Pulmonary artery endothelial cell (primary cell): ENCODE data around the gene UBTF. TPM values are rescaled to one million over a fixed set of nuclear protein-coding genes. Genes with fewer than 3 reads are reported as not detected.

Experiments used
- DNase-seq: peaks from one replicate; pipeline ENCODE4 v3.0.0-alpha.2; 2011; ENCODE audit warnings: low read depth, low spot score
- total RNA-seq: library from RNA; depleted of rRNA; stranded (reverse); fragments of >200 nt; gene quantifications from 2 replicates; pipeline ENCODE4 v1.2.3, GENCODE V29; 2014

The UBTF gene
- total RNA-seq, 1 donor from 2014 or later, result 52.5 TPM

- no peak for DNase-seq
Measured at GRCh38 chr17:44216173-44216572, 3.3 kb downstream of the UBTF start.

GRCh38 chr17:44214896-44215295 is 4.6 kb downstream of the UBTF start:
- DNase-seq, result no peak

- DNase-seq, result no peak
Measured at GRCh38 chr17:44214230-44214494, 5.3 kb downstream of the UBTF start.

DNA sequence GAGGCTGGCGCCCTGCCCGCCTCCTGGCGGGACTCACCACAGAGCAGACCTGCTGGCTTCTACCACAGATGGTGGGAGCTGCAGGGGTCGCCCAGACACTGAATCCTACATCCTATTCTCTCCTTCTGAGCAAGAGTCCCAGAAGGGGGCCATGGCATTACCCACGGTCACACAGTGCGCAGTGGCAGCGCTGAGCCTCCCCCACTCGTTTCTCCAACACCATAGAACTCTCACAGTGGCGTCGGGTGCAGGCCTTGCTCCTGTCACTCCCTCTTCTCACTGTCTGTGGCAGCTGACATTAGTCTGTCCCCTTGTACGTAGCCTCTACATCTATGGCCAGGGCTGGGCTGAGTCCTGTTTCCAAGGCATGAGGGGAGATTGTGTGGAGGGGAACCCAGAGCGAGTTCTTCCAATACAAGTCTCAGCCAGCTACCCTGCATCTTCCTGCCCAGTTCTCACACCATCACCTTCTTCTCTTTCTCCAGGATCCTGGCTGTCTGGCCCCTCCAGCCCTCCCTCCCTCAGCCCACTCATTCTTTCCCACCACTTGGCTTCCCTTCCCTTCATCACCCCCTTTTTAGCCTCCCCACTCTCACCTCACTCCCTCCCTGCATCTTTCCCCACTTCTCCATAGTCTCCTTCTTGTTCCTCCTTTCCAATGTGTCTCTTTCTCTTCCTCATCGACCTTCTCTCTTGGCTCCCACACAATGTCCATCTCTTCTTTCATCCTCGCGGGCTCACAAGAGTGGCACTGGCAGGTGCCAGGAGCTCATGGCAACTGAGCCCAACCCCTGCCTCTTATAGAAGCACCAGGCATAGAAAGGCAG is 5.9 kb downstream of the UBTF start:
- no peak for DNase-seq

DNA sequence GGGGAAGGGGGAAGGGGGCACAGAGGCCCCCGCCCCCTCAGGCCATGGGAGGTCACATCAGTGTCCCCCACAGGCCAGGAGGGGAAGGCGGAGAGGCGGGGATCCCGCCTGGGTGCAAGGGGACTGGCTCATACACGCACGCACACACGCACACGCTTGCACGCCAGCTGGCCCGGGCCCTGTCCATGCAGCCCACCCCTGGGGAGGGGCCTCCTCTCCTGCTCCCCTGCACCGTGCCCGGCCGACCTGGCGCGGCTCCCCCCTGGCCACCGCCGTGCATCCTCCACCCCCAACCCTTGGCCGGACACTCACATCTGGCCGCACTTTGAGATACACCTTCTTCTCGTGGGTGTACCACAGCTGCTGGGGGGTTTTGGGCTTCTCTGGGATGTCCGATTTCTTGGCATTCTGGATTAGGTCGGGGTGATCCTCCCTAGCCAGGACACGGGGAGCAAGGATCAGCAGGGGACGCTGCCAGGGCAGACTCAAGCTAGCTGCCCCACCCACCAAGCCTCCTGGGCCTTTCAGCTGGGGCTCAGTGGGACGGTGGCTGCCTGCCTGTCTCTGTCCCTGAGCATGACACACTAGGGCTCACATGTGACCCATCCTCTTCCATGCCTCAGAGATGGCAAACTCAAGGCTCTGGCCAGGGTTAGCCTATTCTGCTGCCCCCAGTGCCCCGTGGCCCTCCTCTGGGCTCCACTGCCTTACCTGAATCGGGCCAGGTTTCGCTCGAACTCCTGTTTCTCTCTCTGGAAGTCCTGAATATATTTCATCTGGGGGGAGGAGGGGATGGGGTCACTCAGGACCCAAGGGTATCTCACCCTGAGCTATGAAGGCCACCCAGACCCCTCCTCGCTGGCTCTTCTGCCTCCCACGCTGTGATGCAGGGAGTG is 6.7 kb downstream of the UBTF start:
- DNase-seq, result no peak

GRCh38 chr17:44211281-44212265 is 7.9 kb downstream of the UBTF start:
- no peak for DNase-seq

DNA sequence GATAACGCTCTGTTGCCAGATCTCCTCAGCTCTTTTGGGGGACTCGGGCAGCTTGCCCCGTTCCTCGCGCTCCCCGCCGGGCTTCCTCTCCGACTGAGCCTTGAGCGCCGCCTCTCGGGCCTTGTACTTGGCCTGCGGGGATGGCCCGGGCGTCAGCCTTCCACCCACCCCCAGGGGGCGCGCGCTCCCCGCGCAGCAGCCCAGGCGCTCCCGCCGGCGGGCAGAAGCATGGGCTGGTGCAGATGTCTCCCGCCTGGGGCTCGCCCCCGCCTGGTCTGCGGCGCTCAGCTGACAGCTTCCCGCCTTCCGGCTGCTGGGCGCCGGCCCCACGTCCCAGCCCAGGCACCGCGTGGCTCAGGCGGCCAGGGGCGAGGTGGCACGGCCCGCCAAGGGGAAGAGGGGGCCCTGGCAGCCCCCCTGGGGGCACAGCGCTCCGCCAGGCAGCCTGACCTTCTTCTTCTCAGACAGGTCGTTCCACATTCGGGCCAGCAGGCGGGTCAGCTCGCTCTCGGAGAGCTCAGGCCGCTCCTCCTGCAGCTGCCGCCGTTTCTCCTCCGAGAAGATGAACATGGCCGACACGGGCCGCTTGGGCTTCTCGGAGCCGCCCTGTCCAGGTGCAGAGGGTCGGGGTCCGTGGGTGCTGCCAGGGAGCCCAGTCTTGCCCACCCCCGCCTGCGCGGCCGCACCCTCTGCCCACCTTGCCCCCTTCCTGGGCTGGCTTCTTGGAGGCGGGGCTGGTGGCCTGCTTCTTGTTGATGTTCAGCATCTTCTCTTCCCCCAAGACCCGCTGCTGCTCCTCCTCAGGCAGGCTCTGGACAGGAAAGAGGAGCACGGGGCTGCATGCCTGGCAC is 8.9 kb downstream of the UBTF start:
- peak; percentile 63 for DNase-seq

DNA sequence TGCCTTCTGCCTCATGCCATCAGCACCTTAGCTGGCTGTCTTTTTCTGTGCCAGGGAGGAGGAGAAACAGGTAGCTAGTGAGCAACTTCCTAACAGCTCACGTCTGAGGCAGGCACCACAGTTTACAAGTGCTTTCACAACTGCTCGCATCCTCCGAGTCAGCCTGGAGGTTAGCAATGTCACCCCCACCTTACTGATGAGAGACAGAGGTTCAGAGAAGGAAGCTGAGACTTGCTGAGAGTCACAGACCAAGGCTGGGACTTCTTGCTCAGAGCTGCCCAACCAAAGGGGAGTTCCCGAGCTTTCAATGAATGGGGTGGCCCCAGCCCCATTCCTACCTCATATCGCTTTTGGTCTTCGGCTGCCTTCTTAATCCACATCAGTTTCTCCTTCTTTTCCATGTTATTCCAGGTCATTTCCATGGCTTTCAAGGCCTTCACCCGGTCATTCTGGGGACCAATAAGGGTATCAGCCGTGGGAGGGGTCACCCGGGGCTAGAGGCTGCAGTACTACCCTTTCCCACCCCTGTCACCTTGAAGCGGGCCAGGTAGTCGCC is 9.6 kb downstream of the UBTF start:
- no peak for DNase-seq

GRCh38 chr17:44207743-44208142 is 11.7 kb downstream of the UBTF start:
- no peak for DNase-seq

GRCh38 chr17:44207319-44207718 is 12.2 kb downstream of the UBTF start:
- no peak for DNase-seq

- DNase-seq, result no peak
Measured at GRCh38 chr17:44206825-44207155, 12.7 kb downstream of the UBTF start.

DNA sequence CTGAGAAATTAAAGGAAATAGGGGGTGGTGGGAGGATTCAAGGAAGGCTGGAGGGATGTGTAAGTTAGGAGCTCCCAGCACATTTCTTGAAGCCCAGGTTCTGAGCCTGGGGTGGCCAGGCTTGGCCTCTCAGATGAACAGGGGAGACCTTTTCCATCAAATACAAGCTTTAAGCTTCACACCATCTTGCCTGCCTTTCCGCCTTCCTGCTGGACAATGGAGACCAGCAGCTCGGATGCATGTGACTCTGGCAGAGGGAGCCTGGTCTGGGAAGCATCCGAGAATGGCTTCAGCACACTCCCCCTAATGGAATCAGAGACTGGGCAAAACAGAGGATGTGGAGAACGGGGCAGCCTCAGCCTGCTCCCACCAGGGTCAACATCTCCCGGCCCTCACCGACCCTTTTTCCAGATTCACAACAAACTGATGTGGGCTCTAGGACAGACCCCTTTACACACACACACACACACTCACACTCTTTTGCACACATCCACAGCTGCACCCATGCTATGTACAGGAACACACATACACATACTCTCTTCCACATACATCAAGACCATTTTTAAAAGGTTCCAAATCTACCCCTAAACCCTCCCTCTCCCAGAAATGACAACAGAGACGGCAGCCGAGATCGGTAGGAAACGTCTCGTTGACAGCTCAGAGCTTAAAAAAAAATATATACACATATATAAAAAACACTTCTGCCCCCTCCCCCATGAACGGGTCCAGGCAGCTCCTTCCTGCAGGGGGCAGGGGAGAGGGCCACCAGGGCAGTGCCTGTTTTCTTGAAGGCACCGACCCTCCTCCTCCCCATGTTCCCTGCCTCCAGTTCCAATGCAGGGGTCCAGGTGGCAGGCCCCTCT is 13.3 kb downstream of the UBTF start:
- no peak for DNase-seq

- DNase-seq, result no peak
Measured at GRCh38 chr17:44204441-44204882, 15.0 kb downstream of the UBTF start.

DNA sequence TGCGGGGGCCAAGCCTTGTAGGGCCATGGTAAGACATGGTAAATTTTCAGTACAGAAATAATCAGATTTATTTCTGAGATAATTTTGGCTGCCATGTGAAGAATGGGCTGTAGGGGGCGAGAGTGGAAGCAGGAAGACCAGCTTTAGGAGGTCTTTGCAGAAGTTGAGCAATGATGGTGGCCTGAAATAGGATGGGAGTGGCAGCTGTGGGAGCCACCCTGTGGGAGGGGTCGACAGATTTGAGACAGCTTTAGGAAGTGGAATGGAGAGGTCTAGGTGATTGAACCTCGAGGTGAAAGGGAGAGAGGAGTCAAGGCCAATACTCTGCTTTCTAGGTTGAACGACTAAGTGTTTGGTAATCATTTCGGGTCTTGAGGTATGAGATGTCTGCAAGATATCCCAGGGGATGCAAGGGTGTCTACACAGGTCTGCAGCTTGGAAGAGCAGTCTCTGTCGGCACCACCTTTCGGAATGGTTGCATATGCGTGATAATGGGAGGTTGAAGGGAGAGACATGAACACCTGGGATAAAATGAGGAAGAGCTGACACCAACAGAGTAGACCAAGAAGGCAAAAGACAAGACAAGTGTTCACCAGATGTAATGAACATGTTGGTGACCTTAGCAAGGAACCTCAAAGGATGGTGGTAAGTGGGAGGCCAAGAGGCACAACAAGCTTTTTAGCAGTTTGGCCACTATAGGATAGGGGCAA is 15.6 kb downstream of the UBTF start:
- no peak for DNase-seq

DNA sequence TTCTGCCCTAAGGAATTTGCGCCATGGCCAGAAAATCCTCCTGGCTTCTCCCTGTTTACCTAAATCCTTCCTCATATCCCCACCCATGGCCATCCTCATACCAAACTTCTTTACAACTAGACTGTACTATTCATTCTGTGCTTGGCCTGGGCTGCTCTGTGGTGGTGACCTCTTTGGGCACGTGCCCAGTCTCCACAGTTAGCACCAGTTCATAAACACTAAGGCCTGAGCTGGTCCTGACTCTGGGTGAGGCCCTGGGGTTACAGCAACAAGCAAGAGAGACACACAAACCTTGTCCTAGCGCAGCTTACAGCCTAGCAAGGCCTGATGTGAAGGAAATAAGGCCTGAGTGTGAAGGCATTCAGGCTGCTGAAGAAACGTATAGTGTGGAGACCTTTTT is 16.7 kb downstream of the UBTF start:
- no peak for DNase-seq

DNA sequence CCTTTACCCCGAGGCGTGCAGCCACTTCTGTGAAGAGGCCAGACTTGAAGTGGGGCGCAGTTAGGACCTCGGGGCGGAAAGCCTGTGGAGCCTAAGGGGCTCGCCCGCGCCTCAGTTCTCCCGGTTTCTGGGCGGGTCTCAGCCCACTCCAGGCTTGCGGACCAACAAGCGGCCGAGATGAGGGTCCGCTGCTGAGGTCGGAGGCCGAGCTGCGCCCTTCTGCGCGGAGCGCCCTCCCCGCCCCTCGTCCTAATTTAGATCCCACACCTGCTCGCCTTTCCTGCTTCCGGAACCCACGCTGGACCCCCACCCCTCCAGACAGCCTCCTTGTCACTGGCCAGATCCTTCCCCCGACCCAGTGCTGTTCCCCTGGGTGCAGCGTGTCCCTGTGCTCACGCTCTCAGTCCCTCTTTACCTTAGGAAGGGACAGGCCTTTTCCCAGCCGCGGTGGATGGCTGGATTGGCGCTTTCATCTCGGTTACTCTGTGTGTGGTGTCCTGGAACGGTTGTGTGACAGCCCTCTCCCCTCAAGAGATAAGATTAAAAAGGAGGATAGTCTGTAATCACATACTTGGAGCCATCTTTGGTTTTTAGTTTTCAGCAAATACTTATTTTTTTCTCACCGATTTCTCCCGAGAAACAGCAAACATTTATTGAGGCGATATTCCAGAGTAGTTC is 18.9 kb downstream of the UBTF start:
- no peak for DNase-seq

DNA sequence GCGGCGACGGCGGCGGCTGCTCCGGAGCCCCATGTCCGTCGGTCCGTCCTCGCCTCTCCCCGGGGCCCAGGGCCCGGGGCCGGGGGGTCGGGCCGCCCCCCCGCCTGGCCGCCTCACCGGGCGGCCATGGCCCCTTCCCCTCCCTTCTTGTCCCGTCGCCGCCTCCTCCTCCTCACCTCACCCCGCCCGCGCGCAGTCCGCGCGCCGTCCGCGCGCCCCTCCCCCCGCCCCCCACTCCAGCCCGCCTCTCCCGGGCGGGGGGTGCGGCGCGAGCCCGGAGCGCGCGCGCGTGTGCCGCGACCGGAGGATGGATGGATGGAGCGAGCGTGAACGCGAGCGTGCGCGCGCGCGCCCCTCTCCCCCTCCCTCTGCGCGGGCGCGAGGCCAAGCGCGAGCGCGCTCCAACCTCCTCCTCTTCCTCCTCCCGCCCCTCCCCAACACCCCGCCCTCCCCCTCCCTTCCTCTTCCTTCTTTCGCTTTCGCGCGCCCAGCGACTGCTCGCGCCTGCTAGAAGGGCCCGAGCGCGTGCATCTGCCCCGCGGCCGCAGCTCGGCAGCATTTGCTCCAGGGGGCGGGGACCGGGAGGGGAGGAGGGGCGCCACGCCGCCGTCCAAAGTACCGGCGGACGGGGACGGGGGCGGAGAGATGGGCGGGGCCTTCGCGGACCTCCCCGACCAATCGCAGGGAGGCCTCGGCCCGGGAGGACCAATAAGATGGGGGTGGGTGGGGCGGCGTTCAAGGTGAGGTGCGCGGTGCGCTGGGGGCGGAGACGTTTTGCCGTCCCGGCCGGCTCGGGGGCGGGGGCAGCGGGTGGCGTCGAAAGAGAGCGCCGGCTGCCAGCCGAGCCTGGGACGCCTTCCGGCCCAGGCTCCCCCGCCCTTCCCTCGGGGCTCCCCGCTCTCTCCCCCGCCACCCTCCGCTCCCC is 19.7 kb downstream of the UBTF start, which contains the start of gene ATXN7L3:
ATXN7L3 (minus strand) TSS at position 332 of the 925 bp plus-strand sequence. CDS start 1,814 bp downstream, outside the sequence.
- peak; percentile 93 for DNase-seq
